ENCODE measurements around the gene SYVN1. TPM values are rescaled to one million over a fixed set of nuclear protein-coding genes. Genes with fewer than 3 reads are reported as not detected.

Gene SYVN1
- total RNA-seq, 4 donors from 2014 or later = 28.8 to 103 (median 69.7) TPM

DNA sequence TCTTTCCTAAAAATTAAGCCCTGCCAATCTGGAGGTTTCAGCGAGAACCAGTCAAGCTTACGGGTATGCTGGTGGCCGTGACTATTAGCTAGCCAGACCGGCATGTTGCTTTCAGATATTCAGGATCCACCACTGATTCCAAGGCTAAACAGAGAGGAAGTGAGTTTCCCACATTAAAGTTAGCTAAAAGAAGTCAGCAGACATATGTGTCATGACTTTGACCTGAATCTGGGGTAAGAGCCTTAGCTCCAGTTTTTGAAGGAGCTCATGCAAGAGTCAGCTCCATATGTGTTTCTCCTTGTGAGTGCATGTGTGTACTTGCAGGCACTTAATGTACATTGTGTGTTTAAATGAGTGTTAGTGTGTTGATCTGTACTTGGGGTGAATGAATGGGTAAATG, 48.9 kb downstream of the SYVN1 start:
- DNase-seq = no peak
- Histone ChIP-seq H3K9me3 (no peaks in the 10 kb centered on the region), H3K27me3 (no peaks in the 10 kb centered on the region), H3K4me1 (peaks cover 8 to 17% of the 10 kb centered on the region in 2 donors), H3K27ac (no peak overlapping the region), H3K36me3 (peaks cover 7 to 22% of the 10 kb centered on the region in 2 donors), H3K4me3 (replicated peaks in 1 of 3) (no peak overlapping the region)
- intact Hi-C loops (cut with DNase I) = loop anchor here (2.0 kb wide), 1 partner anchor 71 kb away; the partner anchor contains the start of gene ARL2
- no peak for TF ChIP-seq POLR2A (IDR thresholded peaks at IDR 0.05)
- TF ChIP-seq, protein P1, sequence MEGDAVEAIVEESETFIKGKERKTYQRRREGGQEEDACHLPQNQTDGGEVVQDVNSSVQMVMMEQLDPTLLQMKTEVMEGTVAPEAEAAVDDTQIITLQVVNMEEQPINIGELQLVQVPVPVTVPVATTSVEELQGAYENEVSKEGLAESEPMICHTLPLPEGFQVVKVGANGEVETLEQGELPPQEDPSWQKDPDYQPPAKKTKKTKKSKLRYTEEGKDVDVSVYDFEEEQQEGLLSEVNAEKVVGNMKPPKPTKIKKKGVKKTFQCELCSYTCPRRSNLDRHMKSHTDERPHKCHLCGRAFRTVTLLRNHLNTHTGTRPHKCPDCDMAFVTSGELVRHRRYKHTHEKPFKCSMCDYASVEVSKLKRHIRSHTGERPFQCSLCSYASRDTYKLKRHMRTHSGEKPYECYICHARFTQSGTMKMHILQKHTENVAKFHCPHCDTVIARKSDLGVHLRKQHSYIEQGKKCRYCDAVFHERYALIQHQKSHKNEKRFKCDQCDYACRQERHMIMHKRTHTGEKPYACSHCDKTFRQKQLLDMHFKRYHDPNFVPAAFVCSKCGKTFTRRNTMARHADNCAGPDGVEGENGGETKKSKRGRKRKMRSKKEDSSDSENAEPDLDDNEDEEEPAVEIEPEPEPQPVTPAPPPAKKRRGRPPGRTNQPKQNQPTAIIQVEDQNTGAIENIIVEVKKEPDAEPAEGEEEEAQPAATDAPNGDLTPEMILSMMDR (IDR thresholded peaks at IDR 0.05) = no peak
- 95% methylated on average over 4 of the region's 4 CpGs for WGBS, 2 donors

DNA sequence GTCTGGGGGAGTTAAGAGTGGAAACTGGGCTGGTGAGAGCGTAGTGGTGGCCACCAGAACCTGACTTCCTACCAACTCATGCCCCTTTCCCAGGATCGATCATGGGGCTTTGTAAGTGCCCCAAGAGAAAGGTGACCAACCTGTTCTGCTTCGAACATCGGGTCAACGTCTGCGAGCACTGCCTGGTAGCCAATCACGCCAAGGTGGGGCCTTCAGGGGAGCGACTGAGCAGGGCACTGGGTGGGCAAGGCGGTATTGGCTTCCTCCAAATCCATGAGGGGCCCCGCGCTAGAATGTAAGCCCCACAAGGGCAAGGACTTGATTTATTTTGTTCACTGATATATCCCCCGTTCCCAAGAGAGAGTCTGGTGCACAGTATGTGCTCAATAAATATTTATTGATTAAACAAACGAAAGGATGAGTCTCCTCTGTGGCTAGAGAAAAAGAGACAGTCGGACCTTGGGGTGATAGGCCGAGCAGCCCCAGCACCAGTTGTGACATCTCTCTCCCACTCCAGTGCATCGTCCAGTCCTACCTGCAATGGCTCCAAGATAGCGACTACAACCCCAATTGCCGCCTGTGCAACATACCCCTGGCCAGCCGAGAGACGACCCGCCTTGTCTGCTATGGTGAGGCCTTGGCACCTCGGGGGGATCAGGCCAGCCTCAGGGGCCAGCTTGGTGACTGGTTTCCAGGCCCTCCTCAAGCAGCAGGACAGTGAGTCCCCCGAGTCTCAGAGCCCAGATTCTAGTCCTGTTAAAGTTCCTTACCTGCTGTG, 49.5 kb downstream of the SYVN1 start:
- TF ChIP-seq, protein P1 (IDR thresholded peaks at IDR 0.05) = no peak
- no peak for TF ChIP-seq POLR2A (IDR thresholded peaks at IDR 0.05)
- no peak for DNase-seq
- 43 to 65% methylated on average over 18 to 22 of the region's 23 CpGs for WGBS, 2 donors
- peaks cover 7 to 22% of the 10 kb centered on the region in 2 donors for H3K36me3 ChIP-seq
- peak overlapping the region in 2 of 3 donors; percentile 87 to 92 for H3K27ac ChIP-seq
- no peaks in the 10 kb centered on the region for H3K9me3 ChIP-seq
- peaks cover 8 to 17% of the 10 kb centered on the region in 2 donors for H3K4me1 ChIP-seq
- intact Hi-C loops (cut with DNase I) = loop anchor here (2.0 kb wide), 1 partner anchor 70 kb away; the partner anchor contains the start of gene ARL2
- peak overlapping the region; percentile 44 to 82 (median 56) for H3K4me3 ChIP-seq (replicated peaks in 1 of 3)
- no peaks in the 10 kb centered on the region for H3K27me3 ChIP-seq

DNA sequence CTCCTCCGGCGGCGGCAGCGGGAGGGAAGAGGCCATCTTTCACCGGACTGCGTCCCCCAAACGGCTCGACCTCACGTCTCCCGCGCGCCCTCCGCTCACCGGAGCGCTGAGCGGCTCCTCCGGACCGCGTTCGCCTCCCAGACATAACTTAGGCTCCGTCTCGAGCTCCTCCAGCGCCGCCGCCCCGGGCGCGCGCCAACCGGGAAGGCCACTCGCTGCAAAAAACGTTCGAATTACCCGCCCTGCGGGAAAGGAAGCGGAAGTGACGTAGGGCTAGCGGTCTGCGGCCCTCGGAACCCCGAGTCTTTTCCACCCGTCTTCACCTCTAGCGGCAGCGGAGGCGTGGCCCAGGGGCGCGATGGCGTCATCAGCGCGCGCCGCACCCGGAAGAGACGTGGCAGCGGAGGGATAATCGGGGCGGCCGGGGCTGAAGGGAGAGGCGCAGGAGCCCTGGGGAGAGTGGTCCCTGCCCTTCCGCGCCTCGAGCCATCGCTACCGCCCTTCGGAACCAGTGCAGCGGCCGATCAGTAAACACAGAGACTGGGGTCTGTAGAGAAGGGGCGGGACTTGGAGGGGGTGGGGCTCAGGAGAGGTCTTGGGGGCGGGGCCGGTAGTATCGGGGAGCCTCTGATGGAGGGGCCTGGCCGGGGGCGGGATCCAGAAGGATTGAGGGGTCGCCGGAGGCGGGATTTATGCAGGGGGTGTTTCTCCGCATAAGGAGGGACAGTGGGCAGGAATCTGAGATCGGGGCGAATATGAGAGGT, 50.3 kb downstream of the SYVN1 start, which contains the start of the genes CDCA5 and ZFPL1:
TSS of gene CDCA5 (minus strand) at position 207 of the 764 bp plus-strand sequence. CDS start at position 145, 62 bp downstream.
TSS of gene ZFPL1 (plus strand) at position 389 of the 764 bp plus-strand sequence. CDS start 477 bp downstream, outside the sequence.
- 1 to 2% methylated on average over 46 to 51 of the region's 79 CpGs for WGBS, 2 donors
- TF ChIP-seq POLR2A (IDR thresholded peaks at IDR 0.05) = peak in 1 of 2 donors; percentile 70
- TF ChIP-seq, protein P1 (IDR thresholded peaks at IDR 0.05) = no peak

DNA sequence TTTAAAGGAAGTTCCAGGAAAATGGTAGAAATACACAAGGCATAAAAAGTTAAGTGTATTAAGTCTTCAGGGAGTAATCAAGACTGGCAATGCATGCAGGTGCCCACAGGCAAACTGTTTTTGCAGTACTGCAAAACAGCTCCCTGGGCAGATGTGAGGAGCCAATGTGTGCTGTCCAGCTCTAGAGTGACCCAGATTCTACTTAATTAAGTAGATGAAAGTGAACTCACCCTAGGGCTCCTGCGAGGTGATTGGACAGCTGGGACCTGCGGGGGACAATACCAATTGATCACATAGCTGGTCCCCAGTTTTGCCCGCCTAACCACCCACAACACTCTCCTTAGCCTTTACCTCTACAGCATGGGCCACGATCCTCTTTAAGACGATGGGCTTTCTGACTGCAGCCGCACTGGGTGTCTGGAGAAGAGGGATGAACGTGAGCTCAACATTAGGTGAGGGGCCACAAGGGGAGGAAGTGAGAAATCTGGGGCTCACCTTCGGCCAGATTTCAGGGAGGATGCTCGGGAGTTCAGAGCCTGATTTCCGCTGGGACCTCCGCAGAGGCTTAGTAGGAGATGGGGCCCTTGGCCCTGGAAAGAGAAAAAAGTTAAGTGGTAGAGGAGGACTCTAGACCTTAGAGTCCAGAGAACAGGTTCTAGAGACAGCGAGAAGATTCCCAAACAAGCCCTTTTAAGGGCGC, 51.0 kb downstream of the SYVN1 start:
- intact Hi-C loops (cut with DNase I) = no loop called here
- 2 to 3% methylated on average over 12 of the region's 13 CpGs for WGBS, 2 donors
- DNase-seq = no peak

More for the DNA sequence above, 50.3 kb downstream of the SYVN1 start, which contains the start of the genes CDCA5 and ZFPL1:
- peak within 1 kb of the TSS; percentile 84 to 92 (median 87) for H3K27ac ChIP-seq
- peaks cover 8 to 17% of the 10 kb centered on the region in 2 donors for H3K4me1 ChIP-seq
- peak within 1 kb of the TSS; percentile 44 to 82 (median 56) for H3K4me3 ChIP-seq (replicated peaks in 1 of 3)
- DNase-seq = peak; percentile 94
- peaks cover 7 to 22% of the 10 kb centered on the region in 2 donors for H3K36me3 ChIP-seq
- intact Hi-C loops (cut with DNase I) = loop anchor here (2.0 kb wide), 1 partner anchor 69 kb away; the partner anchor contains the start of gene ARL2
- H3K27me3 ChIP-seq = no peaks in the 10 kb centered on the region
- H3K9me3 ChIP-seq = no peaks in the 10 kb centered on the region

More for the DNA sequence above, 51.0 kb downstream of the SYVN1 start:
- H3K27me3 ChIP-seq = no peaks in the 10 kb centered on the region
- peaks cover 7 to 22% of the 10 kb centered on the region in 2 donors for H3K36me3 ChIP-seq
- peaks cover 8 to 17% of the 10 kb centered on the region in 2 donors for H3K4me1 ChIP-seq
- peak overlapping the region in 2 of 3 donors; percentile 56 to 82 for H3K4me3 ChIP-seq (replicated peaks in 1 of 3)
- no peaks in the 10 kb centered on the region for H3K9me3 ChIP-seq
- TF ChIP-seq, protein P1 (IDR thresholded peaks at IDR 0.05) = no peak
- no peak for TF ChIP-seq POLR2A (IDR thresholded peaks at IDR 0.05)
- H3K27ac ChIP-seq = peak overlapping the region in 1 of 3 donors; percentile 87

All from thyroid gland (tissue), 4 donors.